ENCODE results near the gene TMEM181.
A peak's percentile ranks its signal among the peaks of the same experiment; 100 is the strongest.
"Not testable (repeated sequence)": the region's sequence is repeated elsewhere in the genome, so short reads cannot be mapped to it uniquely, and the experiment has no call there.

The TMEM181 gene

DNA sequence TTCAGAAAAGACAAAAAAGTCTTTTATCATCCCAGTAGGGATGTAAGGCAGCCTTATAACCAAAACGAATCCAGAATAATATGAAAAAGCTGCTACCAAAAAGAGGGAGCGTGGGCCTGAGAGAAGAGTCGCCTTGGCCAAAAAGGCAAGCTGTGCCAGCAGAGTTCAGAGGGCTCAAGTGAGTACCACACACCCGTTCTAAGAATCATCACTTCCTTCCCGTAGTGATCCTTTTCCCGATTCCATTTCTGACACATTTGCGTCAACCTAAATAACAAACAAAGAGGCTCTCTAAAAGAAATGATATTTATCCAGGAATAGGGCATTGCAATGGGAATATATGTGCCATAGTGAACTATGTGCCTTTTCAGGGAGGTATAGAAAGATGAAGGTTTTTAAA lies 3.8 kb upstream of the TMEM181 start:
- POLR2A ChIA-PET (ENCODE audit: low non-redundant PET): no interaction called here
- DNase-seq (ENCODE audit: low spot score): no peak
- no peak overlapping the region for H3K27ac ChIP-seq
- CTCF ChIA-PET: no interaction called here
- TF ChIP-seq, protein P1, sequence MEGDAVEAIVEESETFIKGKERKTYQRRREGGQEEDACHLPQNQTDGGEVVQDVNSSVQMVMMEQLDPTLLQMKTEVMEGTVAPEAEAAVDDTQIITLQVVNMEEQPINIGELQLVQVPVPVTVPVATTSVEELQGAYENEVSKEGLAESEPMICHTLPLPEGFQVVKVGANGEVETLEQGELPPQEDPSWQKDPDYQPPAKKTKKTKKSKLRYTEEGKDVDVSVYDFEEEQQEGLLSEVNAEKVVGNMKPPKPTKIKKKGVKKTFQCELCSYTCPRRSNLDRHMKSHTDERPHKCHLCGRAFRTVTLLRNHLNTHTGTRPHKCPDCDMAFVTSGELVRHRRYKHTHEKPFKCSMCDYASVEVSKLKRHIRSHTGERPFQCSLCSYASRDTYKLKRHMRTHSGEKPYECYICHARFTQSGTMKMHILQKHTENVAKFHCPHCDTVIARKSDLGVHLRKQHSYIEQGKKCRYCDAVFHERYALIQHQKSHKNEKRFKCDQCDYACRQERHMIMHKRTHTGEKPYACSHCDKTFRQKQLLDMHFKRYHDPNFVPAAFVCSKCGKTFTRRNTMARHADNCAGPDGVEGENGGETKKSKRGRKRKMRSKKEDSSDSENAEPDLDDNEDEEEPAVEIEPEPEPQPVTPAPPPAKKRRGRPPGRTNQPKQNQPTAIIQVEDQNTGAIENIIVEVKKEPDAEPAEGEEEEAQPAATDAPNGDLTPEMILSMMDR (conservative IDR thresholded peaks at IDR 0.05; ENCODE audit: low read depth): no peak

DNA sequence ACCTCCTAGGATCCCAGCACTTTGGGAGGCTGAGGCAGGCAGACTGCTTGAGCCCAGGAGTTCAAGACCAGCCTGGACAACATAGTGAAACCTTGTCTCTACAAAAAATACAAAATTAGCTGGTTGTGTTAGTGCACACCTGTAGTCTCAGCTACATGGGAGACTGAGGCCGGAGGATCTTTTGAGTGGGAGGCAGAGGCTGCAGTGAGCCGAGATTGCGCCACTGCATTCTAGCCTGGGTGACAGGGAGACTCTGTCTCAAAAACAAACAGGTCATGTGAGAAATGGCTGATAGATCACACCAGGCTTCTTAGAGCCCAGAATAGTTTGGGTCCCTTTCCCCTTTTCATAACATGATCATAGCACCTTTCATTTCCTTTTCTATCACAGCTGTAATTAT lies 2.8 kb upstream of the TMEM181 start:
- CTCF ChIA-PET: interaction anchor here (0.6 kb wide), 1 partner anchor 1053 kb away, joined by 3 read pairs; no protein-coding TSS in a partner anchor
- H3K27ac ChIP-seq; POLR2A ChIA-PET (ENCODE audit: low non-redundant PET); DNase-seq (ENCODE audit: low spot score): not testable (repeated sequence)

DNA sequence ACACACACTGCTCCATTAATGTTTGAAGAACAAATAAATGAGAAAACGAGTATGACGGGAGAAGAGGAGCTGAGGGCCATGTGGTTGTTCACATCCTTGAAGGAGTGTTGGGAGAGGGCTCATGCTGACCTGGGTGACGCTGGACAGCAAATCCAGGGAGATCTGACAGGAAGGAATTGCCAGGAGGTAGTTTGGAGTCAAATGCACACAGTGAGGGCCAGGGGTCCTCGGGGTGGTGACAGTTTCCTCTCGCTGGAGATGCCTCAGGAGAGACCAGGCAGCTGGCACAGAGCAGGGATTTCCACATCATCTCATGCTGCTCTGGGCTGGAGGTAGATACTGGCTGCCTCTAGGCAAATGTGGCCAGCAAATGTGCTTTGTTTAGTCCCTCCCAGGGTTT lies 2.0 kb upstream of the TMEM181 start:
- no peak for DNase-seq (ENCODE audit: low spot score)
- ChIA-PET POLR2A (ENCODE audit: low non-redundant PET) (no interaction called here), CTCF (interaction anchor here (0.6 kb wide), 1 partner anchor 76 kb away, joined by 3 read pairs; no protein-coding TSS in a partner anchor)
- TF ChIP-seq, protein P1 (conservative IDR thresholded peaks at IDR 0.05; ENCODE audit: low read depth): no peak
- no peak overlapping the region for H3K27ac ChIP-seq

DNA sequence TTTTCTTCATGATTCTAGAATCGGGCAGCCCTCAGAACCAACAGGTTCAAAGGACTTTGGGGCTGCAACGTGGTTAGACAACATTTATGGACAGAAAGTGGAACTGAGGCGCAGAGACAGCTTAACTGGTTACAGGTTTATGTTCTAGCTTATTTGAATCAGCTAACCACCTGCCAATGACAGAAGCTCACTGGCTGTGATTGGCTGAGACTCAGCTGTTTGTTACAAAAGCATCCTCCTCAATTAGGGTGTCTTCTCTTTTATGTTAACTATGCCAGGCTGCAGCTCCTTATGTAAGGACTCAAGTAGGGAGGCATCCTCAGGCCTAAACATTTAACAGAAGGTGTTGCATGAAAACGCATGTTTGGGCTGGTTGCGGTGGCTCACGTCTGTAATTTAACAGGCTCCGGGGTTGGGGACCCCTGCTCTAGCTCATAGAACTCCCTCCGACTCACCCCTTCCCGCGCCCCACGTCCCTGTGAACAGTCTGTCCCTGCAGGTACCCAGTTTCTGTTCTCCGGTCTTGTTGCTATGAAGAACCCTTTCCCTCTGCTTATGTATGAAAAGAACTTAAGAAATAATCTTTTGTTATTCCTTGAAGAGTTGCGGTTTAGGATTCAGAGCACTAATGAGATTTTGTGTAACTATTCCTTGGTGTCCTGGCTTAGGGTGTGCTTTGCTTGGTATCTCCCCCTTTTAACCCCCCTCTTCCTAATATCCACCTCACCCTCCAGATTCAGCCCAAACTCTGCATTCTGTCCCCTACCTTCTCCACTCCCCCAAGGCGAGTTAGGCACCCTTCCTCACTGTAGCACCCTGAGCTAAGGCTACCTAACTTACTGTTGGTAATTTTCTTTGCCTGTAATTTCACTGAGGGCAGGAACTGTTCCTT lies 1.2 kb upstream of the TMEM181 start:
- TF ChIP-seq, protein P1 (conservative IDR thresholded peaks at IDR 0.05; ENCODE audit: low read depth): no peak
- ChIA-PET POLR2A (ENCODE audit: low non-redundant PET) (no interaction called here), CTCF (interaction anchor here (0.6 to 1.1 kb wide), 2 partner anchors 77 to 338 kb away, joined by 3 to 4 read pairs; no protein-coding TSS in a partner anchor)
- DNase-seq (ENCODE audit: low spot score): no peak
- no peak overlapping the region for H3K27ac ChIP-seq

DNA sequence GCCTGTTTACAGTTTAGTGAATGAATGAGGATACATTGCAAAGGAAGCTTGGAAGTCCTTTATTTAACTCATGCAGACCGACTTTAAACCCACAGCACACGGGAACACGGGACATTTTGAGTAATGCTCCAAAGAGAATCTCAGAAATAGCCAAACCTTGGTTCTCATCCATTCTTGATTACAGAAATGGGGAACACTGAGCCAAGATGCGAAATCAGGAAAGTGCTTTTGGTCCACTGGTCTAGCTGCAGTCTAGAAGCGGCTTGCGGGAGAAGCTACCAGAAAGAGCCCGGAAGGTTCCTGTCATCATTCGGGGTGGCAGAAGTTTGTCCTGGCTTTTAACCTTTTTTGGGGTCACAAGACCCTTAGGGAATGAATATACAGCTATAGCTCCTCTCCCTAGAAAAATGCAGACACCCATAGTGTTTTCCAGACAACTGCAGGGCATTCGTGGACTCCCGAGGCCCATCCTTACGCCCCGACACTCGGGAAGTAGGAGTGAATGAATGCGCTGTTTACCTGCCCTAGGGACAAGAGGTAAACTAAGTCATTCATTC lies 475 bp upstream of the TMEM181 start:
- peak overlapping the region; percentile 78 for H3K27ac ChIP-seq
- POLR2A ChIA-PET (ENCODE audit: low non-redundant PET): interaction anchor here (0.6 kb wide), 1 partner anchor 327 kb away, joined by 3 read pairs; no protein-coding TSS in a partner anchor
- DNase-seq (ENCODE audit: low spot score): no peak

DNA sequence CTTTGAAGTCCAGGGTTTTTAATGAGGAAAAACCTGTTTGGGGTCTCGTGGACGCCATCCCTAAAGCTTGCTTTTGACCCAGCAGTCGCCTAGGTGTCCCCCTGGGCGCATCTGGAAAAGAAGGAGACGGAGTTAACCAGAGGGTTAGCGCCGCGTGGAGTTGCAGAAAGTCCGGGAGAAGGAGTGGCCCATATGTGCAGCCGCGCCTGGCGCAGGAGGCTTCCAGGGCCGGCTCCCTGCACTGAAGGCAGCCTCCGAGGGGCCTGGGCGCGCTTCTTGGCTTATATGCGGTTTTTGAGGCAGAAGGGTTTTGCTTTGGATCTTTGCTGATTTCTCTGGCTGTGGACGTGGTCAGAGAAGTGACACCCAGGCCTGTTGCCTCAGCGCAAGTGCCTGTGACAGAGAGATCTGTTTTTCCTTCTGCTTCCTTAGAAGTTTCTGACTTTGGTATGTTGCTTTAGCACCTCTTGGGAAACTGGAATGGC lies 987 bp downstream of the TMEM181 start:
- TF ChIP-seq, protein P1 (conservative IDR thresholded peaks at IDR 0.05; ENCODE audit: low read depth): no peak
- peak overlapping the region; percentile 78 for H3K27ac ChIP-seq
- DNase-seq (ENCODE audit: low spot score): no peak
- ChIA-PET CTCF (interaction anchor here (0.5 to 0.7 kb wide), 2 partner anchors 47 to 282 kb away, joined by 3 to 5 read pairs; no protein-coding TSS in a partner anchor), POLR2A (ENCODE audit: low non-redundant PET) (no interaction called here)

More for the DNA sequence above, 475 bp upstream of the TMEM181 start:
- TF ChIP-seq, protein P1 (conservative IDR thresholded peaks at IDR 0.05; ENCODE audit: low read depth): no peak
- CTCF ChIA-PET: interaction anchor here (1.1 kb wide), 1 partner anchor 338 kb away, joined by 4 read pairs; no protein-coding TSS in a partner anchor
